Common myeloid progenitor, CD34-positive (primary cell): Measurements from ENCODE around the gene DDIT3.
"Not testable (repeated sequence)": the region's sequence is repeated elsewhere in the genome, so short reads cannot be mapped to it uniquely, and the experiment has no call there.

Source experiments
- CTCF ChIA-PET: fragments of 350-600 bp; sonication (Branson Sonifier 250); formaldehyde crosslinking; loops from one replicate; lab custom pipeline; 2021; ENCODE audit warnings: antibody characterized with exemption; lab: Charles Lee
- POLR2A ChIA-PET: fragments of 350-600 bp; sonication (Branson Sonifier 250); formaldehyde crosslinking; loops from one replicate; lab custom pipeline; 2021; ENCODE audit warnings: antibody characterized with exemption; lab: Charles Lee
- DNase-seq, 3 donors: peaks; one replicate each; pipeline versions ENCODE4 v3.0.0 to v3.0.0-alpha.2; 2013
- H3K27ac ChIP-seq, 2 experiments: 1 replicate in 1 of 2; 2 replicates in 1 of 2; pipeline ENCODE4 v1.7.0; 2013; ENCODE audit warnings: inconsistent platforms in 2 of 2, low read length in 2 of 2, mild to moderate bottlenecking in 2 of 2, low read depth in 1 of 2, moderate library complexity in 1 of 2; ENCODE audit not compliant: severe bottlenecking in 2 of 2, insufficient read depth in 1 of 2, poor library complexity in 1 of 2
- H3K27me3 ChIP-seq, 5 experiments: replicated peaks in 2 of 5; 1 replicate in 3 of 5; 2 replicates in 2 of 5; pipeline versions ENCODE4 v1.6.1 to v1.7.0; 2013; ENCODE audit warnings: low read length in 4 of 5, mild to moderate bottlenecking in 2 of 5, moderate library complexity in 2 of 5, inconsistent platforms in 1 of 5; ENCODE audit not compliant: insufficient read depth in 5 of 5, control insufficient read depth in 4 of 5
- H3K36me3 ChIP-seq, 4 experiments: 1 replicate in 2 of 4; 2 replicates in 2 of 4; pipeline versions ENCODE4 v1.6.1 to v1.7.0; 2013; ENCODE audit warnings: low read length in 3 of 4, control low read depth in 1 of 4, mild to moderate bottlenecking in 1 of 4; ENCODE audit not compliant: control insufficient read depth in 4 of 4, insufficient read depth in 4 of 4
- H3K4me1 ChIP-seq, 4 experiments: 1 replicate in 3 of 4; 2 replicates in 1 of 4; pipeline versions ENCODE4 v1.6.1 to v1.7.1; 2013; ENCODE audit warnings: low read length in 3 of 4, mild to moderate bottlenecking in 3 of 4, control low read depth in 1 of 4, inconsistent platforms in 1 of 4, moderate library complexity in 1 of 4; ENCODE audit not compliant: control insufficient read depth in 4 of 4, insufficient read depth in 4 of 4; ENCODE audit errors: control extremely low read depth in 1 of 4
- H3K4me3 ChIP-seq, 7 experiments: 1 replicate in 4 of 7; 2 replicates in 3 of 7; pipeline versions ENCODE4 v1.5.1 to v1.7.0; 2013; ENCODE audit warnings: mild to moderate bottlenecking in 7 of 7, low read length in 6 of 7, moderate library complexity in 6 of 7, inconsistent platforms in 2 of 7, low read depth in 2 of 7, control low read depth in 1 of 7; ENCODE audit not compliant: insufficient read depth in 4 of 7, control insufficient read depth in 1 of 7; ENCODE audit errors: extremely low read depth in 1 of 7
- H3K9me3 ChIP-seq, 5 experiments: 1 replicate in 4 of 5; 2 replicates in 1 of 5; pipeline versions ENCODE4 v1.6.1 to v1.7.1; 2013; ENCODE audit warnings: low read length in 4 of 5, mild to moderate bottlenecking in 2 of 5, inconsistent platforms in 1 of 5, low read depth in 1 of 5, moderate library complexity in 1 of 5; ENCODE audit not compliant: control insufficient read depth in 4 of 5, insufficient read depth in 2 of 5; ENCODE audit errors: control extremely low read depth in 1 of 5
- WGBS: methylation state at CpG from one replicate; pipeline ENCODE4 v1.1.5; 2013; ENCODE audit not compliant: insufficient coverage; 5-methylcytosine and 5-hydroxymethylcytosine counted together

Gene DDIT3

DNA sequence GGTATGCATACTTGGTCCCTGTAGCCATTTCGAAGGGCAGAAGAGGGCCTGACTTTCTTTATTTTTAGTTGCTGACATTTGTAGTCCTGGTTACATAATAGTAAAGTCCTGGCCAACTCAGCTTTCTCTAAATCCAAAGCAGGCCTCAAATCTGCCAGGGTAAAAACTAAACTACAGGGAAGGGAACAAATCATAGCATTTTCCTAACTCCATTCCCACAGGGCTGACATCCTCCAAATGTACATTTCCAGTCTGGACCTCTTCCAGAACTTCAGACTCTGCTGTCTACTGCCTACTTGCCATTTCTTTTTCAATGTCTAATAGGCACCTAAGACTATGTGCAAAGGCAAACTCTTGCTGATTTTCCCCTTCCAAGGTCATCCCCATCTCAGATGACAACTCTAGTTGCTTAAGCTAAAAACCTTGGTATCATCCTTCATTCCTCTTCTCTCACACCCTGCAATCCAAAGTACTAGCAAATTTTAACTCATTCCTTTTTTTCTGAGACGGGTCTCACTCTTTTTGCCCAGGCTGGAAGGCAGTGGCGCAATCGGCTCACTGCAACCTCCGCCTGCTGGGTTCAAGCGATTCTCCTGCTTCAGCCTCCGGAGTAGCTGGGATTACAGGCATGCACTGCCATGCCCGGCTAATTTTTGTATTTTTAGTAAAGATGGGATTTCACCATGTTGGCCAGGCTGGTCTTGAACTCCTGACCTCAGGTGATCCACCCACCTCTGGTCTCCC is 2.0 kb downstream of the DDIT3 start:
- H3K4me3 ChIP-seq, result peak overlapping the region in 3 of 7 experiments; percentile 84 to 98 (median 96)
- H3K36me3 ChIP-seq, result peaks cover 15 to 45% (median 36%) of the 10 kb centered on the region in 4 experiments
- peak overlapping the region in 1 of 2 experiments; percentile 100 for H3K27ac ChIP-seq
- H3K4me1 ChIP-seq, result peaks cover 9 to 40% (median 37%) of the 10 kb centered on the region in 4 experiments
- DNase-seq, result no peak
- WGBS, result 100% methylated on average over 6 of the region's 8 CpGs
- POLR2A ChIA-PET, result interaction anchor here (0.6 to 2.9 kb wide), 11 partner anchors 12 to 267 kb away, joined by 3 to 14 read pairs (median 4); partner anchors contain the start of genes ARHGAP9, DCTN2 and STAC3
- CTCF ChIA-PET, result interaction anchor here (1.5 to 5.3 kb wide), 3 partner anchors 11 to 42 kb away, joined by 3 to 22 read pairs (median 5); partner anchors contain the start of gene ARHGAP9
- H3K9me3 ChIP-seq, result no peaks in the 10 kb centered on the region
- H3K27me3 ChIP-seq, result no peaks in the 10 kb centered on the region

DNA sequence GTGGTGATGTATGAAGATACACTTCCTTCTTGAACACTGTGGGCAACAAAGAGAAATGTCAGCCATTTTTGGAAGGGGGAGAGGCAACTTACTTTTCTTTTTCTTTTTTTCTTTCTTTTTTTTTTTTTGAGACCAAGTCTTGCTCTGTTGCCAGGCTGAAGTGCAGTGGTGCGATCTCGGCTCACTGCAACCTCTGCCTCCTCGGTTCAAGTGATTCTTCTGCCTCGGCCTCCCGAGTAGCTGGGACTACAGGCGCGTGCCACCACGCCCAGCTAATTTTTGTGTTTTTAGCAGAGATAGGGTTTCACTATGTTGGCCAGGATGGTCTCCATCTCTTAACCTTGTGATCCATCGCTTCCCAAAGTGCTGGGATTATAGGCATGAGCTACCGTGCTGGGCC is 2.6 kb downstream of the DDIT3 start:
- DNase-seq, H3K4me3 ChIP-seq, H3K9me3 ChIP-seq, H3K27me3 ChIP-seq: not testable (repeated sequence)
- POLR2A ChIA-PET, result interaction anchor here (0.6 to 1.9 kb wide), 5 partner anchors 25 to 267 kb away, joined by 3 to 6 read pairs (median 4); partner anchors contain the start of gene STAC3
- Histone ChIP-seq H3K36me3 (peaks cover 18 to 52% (median 41%) of the 10 kb centered on the region in 4 experiments), H3K4me1 (peaks cover 7 to 37% (median 34%) of the 10 kb centered on the region in 4 experiments), H3K27ac (peak overlapping the region in 1 of 2 experiments; percentile 37)
- CTCF ChIA-PET, result interaction anchor here (1.6 to 5.3 kb wide), 3 partner anchors 37 to 107 kb away, joined by 4 to 22 read pairs (median 5); partner anchors contain the start of gene ARHGAP9
- WGBS, result 99% methylated on average over 10 of the region's 10 CpGs

DNA sequence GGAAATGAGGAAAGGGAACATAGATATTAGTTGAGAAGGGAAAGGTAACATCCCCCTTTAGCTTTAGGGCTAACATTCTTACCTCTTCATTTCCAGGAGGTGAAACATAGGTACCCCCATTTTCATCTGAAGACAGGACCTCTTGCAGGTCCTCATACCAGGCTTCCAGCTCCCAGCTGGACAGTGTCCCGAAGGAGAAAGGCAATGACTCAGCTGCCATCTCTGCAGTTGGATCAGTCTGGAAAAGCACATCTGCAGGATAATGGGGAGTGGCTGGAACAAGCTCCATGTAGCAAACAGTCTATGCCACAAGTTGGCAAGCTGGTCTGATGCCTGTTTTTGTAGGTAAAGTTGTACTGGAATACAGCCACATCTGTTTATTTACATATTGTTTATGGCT is 3.1 kb downstream of the DDIT3 start:
- Histone ChIP-seq H3K36me3 (peaks cover 22 to 57% (median 46%) of the 10 kb centered on the region in 4 experiments), H3K4me3 (no peak overlapping the region), H3K4me1 (peaks cover 7 to 36% (median 32%) of the 10 kb centered on the region in 4 experiments), H3K27me3 (no peaks in the 10 kb centered on the region), H3K27ac (peak overlapping the region in 1 of 2 experiments; percentile 37), H3K9me3 (no peaks in the 10 kb centered on the region)
- POLR2A ChIA-PET, result interaction anchor here (1.1 to 2.8 kb wide), 5 partner anchors 17 to 36 kb away, joined by 3 to 19 read pairs (median 5); partner anchors contain the start of genes ARHGAP9, DCTN2 and MARS1
- CTCF ChIA-PET, result interaction anchor here (0.5 to 5.3 kb wide), 6 partner anchors 29 to 246 kb away, joined by 4 to 22 read pairs (median 5); partner anchors contain the start of genes ARHGAP9 and DCTN2
- 100% methylated on average over 1 of the region's 1 CpG for WGBS
- no peak for DNase-seq

DNA sequence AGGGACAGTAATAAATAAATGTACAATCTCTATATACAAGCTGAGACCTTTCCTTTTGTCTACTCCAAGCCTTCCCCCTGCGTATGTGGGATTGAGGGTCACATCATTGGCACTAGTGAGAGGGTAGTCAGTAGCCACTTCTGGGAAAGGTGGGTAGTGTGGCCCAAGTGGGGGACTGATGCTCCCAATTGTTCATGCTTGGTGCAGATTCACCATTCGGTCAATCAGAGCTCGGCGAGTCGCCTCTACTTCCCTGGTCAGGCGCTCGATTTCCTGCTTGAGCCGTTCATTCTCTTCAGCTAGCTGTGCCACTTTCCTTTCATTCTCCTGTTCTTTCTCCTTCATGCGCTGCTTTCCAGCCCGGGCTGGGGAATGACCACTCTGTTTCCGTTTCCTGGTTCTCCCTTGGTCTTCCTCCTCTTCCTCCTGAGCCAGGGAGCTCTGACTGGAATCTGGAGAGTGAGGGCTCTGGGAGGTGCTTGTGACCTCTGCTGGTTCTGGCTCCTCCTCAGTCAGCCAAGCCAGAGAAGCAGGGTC is 3.6 kb downstream of the DDIT3 start:
- H3K36me3 ChIP-seq, result peaks cover 26 to 62% (median 51%) of the 10 kb centered on the region in 4 experiments
- WGBS, result 93% methylated on average over 9 of the region's 11 CpGs
- POLR2A ChIA-PET, result interaction anchor here (1.1 to 2.8 kb wide), 6 partner anchors 17 to 103 kb away, joined by 3 to 19 read pairs (median 4); partner anchors contain the start of genes ARHGAP9, DCTN2 and MARS1

DNA sequence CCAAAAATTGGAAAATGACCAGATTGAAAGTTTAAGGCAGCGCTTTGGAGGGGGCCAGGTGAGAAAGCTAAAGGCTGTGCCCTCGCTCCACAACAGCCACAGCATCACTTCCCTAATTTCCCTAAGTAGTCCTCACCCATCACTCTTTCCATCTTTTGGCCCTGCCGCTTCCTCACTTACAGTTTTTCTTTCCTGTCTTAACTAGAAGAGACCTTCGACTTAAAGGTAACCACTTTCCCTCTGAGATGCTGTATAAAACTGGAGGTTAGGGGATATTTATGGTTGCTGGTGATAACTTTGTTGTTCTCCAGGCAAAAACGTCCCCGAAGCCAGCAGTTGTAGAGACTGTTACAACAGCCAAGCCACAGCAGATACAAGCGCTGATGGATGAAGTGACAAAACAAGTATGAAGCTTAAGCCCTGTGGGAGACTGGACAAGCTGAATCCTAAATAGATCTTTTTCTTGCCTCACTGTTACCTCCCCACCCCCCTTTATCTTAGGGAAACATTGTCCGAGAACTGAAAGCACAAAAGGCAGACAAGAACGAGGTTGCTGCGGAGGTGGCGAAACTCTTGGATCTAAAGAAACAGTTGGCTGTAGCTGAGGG is 4.3 kb downstream of the DDIT3 start:
- peak overlapping the region in 1 of 2 experiments; percentile 27 for H3K27ac ChIP-seq
- ChIA-PET CTCF (interaction anchor here (0.9 to 5.3 kb wide), 12 partner anchors 11 to 109 kb away, joined by 3 to 22 read pairs (median 5); partner anchors contain the start of genes ARHGAP9, DCTN2 and GLI1), POLR2A (interaction anchor here (0.8 to 2.8 kb wide), 11 partner anchors 9 to 420 kb away, joined by 3 to 19 read pairs (median 4); partner anchors contain the start of genes ARHGAP9, DCTN2 and MARS1)
- DNase-seq, result peak in 2 of 3 donors; percentile 35 to 42
- peaks cover 0 to 25% (median 20%) of the 10 kb centered on the region in 4 experiments for H3K4me1 ChIP-seq
- peaks cover 28 to 68% (median 57%) of the 10 kb centered on the region in 4 experiments for H3K36me3 ChIP-seq
- no peaks in the 10 kb centered on the region for H3K9me3 ChIP-seq
- WGBS, result 97% methylated on average over 6 of the region's 11 CpGs
- no peak overlapping the region for H3K4me3 ChIP-seq
- H3K27me3 ChIP-seq, result no peaks in the 10 kb centered on the region

More for the DNA sequence above, 3.6 kb downstream of the DDIT3 start:
- Histone ChIP-seq H3K4me1 (peaks cover 4 to 31% (median 27%) of the 10 kb centered on the region in 4 experiments), H3K27me3 (no peaks in the 10 kb centered on the region), H3K9me3 (no peaks in the 10 kb centered on the region), H3K4me3 (no peak overlapping the region), H3K27ac (peak overlapping the region in 1 of 2 experiments; percentile 37)
- CTCF ChIA-PET, result interaction anchor here (0.5 to 5.3 kb wide), 10 partner anchors 20 to 247 kb away, joined by 3 to 22 read pairs (median 5); partner anchors contain the start of genes ARHGAP9, DCTN2 and GLI1
- DNase-seq, result no peak

DNA sequence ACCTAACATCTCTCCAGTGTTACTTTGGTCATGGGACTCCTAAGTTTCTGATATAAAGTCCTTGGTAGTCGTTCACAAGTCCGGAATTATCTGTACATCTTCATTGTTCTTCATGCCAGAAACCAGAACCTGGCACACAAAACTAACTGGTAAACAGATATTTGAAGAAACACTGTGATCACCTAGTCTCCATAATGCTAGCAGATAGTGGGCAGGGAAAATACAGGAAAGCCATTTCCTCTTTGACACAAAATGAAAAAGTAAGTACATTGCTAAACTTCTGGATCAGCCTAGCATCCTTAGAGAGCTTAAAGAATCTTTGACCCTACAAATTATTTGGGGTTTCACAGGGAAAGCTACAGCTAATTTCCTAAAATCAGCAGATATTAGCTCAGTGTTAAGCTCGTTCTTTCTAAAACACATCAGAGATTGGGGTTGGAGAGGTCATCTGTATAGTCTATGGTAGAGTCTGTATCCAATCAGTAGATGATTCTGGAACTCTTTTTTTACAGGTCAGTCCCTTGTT is 4.8 kb downstream of the DDIT3 start:
- POLR2A ChIA-PET, result interaction anchor here (0.8 to 2.8 kb wide), 8 partner anchors 9 to 421 kb away, joined by 3 to 19 read pairs (median 4); partner anchors contain the start of genes ARHGAP9 and DCTN2
- H3K27ac ChIP-seq, result no peak overlapping the region
- DNase-seq, result no peak
- H3K27me3 ChIP-seq, result no peaks in the 10 kb centered on the region
- peaks cover 0 to 21% (median 17%) of the 10 kb centered on the region in 4 experiments for H3K4me1 ChIP-seq
- H3K9me3 ChIP-seq, result no peaks in the 10 kb centered on the region
- H3K4me3 ChIP-seq, result no peak overlapping the region
- peaks cover 28 to 73% (median 58%) of the 10 kb centered on the region in 4 experiments for H3K36me3 ChIP-seq
- CTCF ChIA-PET, result interaction anchor here (0.9 to 5.3 kb wide), 11 partner anchors 11 to 57 kb away, joined by 3 to 22 read pairs (median 5); partner anchors contain the start of genes DCTN2 and GLI1
- 94% methylated on average over 3 of the region's 3 CpGs for WGBS
